SK-N-SH (cell line): ENCODE measurements around the gene GNB1L.

Source experiments
- CTCF ChIP-seq: fragments of 200-600 bp; sonication (generic); IDR thresholded peaks from 2 replicates; pipeline ENCODE4 v1.6.1; 2017; ENCODE audit warnings: antibody characterized with exemption, mild to moderate bottlenecking, moderate library complexity
- EZH2phosphoT487 ChIP-seq: fragments of 200-600 bp; sonication (generic); IDR thresholded peaks from 2 replicates; pipeline ENCODE4 v1.6.1; 2017; ENCODE audit warnings: low read depth, mixed run types, mild to moderate bottlenecking, antibody characterized with exemption, moderate library complexity, borderline replicate concordance
- MAX ChIP-seq: IDR thresholded peaks from 2 replicates; pipeline ENCODE4 v1.4.0; 2012; ENCODE audit warnings: low read depth
- POLR2AphosphoS5 ChIP-seq: IDR thresholded peaks from 2 replicates; pipeline ENCODE4 v1.6.1; 2012; ENCODE audit warnings: low read depth, low read length
- RAD21 ChIP-seq: IDR thresholded peaks from 2 replicates; pipeline ENCODE4 v1.6.1; 2012; ENCODE audit warnings: mild to moderate bottlenecking, low read length
- USF2 ChIP-seq: fragments of 150-350 bp; IDR thresholded peaks from 2 replicates; pipeline ENCODE4 v1.6.1; 2017; ENCODE audit warnings: antibody characterized with exemption, low read length, low read depth, borderline replicate concordance
- TF ChIP-seq, protein P1 (sequence below): IDR thresholded peaks from 2 replicates; pipeline ENCODE4 v1.6.1; 2012; ENCODE audit warnings: mild to moderate bottlenecking, low read depth, low read length, moderate library complexity

- TF ChIP-seq EZH2phosphoT487 (no peak), USF2 (no peak), CTCF (no peak), MAX (no peak), POLR2AphosphoS5 (no peak), RAD21 (no peak)
- TF ChIP-seq, protein P1, sequence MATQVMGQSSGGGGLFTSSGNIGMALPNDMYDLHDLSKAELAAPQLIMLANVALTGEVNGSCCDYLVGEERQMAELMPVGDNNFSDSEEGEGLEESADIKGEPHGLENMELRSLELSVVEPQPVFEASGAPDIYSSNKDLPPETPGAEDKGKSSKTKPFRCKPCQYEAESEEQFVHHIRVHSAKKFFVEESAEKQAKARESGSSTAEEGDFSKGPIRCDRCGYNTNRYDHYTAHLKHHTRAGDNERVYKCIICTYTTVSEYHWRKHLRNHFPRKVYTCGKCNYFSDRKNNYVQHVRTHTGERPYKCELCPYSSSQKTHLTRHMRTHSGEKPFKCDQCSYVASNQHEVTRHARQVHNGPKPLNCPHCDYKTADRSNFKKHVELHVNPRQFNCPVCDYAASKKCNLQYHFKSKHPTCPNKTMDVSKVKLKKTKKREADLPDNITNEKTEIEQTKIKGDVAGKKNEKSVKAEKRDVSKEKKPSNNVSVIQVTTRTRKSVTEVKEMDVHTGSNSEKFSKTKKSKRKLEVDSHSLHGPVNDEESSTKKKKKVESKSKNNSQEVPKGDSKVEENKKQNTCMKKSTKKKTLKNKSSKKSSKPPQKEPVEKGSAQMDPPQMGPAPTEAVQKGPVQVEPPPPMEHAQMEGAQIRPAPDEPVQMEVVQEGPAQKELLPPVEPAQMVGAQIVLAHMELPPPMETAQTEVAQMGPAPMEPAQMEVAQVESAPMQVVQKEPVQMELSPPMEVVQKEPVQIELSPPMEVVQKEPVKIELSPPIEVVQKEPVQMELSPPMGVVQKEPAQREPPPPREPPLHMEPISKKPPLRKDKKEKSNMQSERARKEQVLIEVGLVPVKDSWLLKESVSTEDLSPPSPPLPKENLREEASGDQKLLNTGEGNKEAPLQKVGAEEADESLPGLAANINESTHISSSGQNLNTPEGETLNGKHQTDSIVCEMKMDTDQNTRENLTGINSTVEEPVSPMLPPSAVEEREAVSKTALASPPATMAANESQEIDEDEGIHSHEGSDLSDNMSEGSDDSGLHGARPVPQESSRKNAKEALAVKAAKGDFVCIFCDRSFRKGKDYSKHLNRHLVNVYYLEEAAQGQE: no peak
These were observed 34.5 kb downstream of the GNB1L start for GRCh38 chr22:19819911-19820879.
